ENCODE results near the gene AMER2.

The AMER2 gene

GRCh38 chr13:25171517-25172302, at the start of gene AMER2:
Gene AMER2 (minus strand): TSS chr13:25172288. CDS start chr13:25171619, 669 bp downstream.
- no peak for DNase-seq

GRCh38 chr13:25218019-25218418, 45.9 kb upstream of the AMER2 start:
- DNase-seq = no peak

DNA sequence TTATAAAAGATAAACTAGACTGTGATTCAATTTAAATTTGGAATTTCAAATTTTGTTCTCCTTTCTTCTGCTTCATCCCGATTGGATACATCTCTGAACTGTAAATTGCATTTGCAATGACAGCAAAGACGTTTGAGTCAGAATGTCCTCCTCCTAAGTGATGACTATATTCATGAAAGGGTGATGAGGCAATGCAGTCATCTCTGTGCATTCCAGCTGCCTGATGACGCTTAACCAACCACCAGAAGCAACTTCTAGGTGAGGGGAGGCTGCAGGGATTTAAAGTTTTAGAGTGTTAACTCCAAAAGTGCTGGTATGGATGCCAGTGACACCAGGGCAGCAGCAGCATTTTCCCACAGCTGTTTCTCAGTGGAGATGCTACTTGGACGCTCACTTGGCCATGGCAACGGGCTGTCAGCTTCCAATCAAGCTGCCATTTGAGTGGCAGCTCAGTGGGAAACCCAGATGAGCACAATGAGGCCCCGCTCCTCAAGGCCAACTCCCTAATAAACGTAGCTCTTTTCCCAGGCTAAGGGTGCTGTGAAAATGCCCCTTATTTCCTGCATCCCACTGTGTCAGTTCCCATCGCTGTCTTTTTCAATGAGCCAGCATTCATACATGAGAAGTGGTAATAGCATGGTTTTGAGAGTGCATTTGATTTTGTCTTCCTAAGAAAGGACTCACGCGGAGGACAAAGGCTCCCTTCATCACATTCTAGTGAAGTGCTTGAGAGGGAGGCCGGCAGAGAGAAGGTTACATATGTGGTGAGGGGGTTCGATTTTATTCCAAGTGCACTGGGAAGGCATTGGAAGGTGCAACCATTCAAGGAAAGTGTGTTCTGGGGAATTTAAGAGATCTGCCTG, 45.2 kb upstream of the AMER2 start:
- no peak for DNase-seq

GRCh38 chr13:25215253-25215575, 43.1 kb upstream of the AMER2 start:
- no peak for DNase-seq

GRCh38 chr13:25214491-25215252, 42.6 kb upstream of the AMER2 start:
- DNase-seq = no peak

DNA sequence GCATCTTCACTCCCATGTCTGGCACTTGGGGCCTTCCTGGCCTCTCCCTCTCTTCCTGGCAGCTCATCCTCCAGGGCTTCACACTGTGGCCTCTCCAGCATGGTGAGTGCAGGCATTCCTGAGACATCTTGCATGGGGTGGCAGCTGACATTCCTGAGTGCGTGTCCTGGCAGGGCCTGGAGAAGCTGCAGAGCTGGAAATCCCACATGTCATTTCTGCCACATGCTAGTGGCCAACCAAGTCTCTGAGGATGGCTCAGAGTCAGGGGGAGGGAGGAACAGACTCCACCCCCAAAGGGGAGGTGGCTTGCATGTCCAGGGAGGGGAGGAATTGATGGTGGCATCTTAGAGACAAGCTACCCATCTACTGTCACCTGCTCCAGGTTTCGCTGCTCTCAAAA, 41.6 kb upstream of the AMER2 start:
- no peak for DNase-seq

DNA sequence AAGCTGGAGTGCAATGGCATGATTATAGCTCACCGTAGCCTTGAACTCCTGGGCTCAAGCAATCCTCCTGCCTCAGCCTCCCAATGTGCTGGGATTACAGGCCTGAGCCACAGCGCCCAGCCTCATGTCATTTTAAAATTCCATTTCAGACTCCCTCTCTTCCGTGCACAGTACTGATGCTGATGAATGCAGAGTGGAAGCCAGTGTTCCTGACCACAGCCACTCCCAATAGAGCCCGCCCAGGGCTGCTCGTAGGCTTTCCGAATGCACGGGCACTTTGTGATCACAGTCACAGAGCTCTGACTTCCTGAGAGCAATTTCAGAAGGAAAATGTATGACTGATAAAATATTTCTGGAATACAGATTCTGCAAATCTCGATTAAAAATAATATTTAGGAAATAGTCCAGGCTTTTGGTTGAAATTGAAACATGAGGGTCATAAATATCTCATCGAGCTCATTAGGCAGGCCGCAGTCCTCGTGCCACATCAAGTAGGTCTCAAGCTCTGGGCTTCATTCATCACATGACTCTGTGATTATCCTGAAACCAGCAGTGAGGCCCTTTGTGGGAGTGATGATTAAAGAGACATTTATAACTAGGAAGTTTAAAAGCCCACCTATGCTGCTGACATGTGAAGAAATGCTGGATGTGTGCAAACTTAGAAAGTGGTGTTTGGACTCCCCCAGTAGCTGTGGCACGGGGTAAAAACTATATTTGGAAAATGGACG, 38.9 kb upstream of the AMER2 start:
- no peak for DNase-seq

- DNase-seq = no peak
Observed at GRCh38 chr13:25207291-25207810, 35.3 kb upstream of the AMER2 start.

- no peak for DNase-seq
Observed at GRCh38 chr13:25204863-25205262, 32.8 kb upstream of the AMER2 start.

DNA sequence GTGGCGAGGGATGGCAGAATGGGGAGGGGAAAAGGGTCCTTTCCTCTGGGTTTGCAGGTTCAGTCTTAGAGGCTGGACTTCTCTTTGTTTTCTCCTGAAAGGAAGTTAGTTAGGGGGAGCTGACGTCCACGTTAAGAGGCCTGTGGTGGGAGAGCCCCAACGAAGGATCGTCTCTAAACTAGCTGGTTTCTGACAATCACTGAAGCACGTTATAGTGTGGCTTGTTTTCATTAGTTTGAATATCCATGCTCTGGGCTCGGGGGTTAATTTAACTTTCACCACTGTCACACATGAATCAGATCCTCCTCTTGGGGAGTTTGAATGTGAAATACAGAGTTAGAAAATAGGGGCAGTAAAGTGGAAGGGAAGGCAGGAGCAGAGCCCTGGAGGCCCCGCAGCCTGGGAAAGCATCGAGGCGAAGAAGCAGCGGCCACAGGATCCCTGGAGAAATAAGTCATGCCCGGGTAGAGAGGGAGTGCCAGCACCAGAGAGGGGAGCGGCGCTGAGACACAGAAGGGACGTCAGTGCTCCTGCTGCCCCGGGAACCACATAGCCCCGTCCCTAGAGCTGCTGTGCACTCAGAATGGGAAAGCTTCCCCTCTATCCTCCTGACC, 31.1 kb upstream of the AMER2 start:
- DNase-seq = no peak

- no peak for DNase-seq
Observed at GRCh38 chr13:25200783-25201182, 28.7 kb upstream of the AMER2 start.

DNA sequence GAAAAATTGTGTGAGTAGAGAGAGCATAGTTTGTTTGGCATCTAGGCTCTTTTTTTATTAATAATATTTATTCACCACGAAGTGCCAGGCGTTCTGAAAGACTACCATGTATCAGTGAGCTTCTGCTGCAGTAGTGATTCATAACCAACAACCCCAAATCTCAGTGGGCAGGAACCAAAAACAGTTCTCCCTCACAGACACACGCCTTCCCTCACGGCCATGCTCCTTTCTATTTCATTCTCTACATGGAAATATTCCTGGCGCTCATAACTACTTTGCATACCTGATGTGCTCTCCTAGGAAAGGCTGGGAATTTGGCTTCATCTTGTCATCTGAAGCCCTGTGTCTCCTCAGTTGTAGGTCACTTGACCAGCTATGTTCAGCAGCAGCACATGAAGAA, 26.6 kb upstream of the AMER2 start:
- DNase-seq = no peak

- no peak for DNase-seq
Observed at GRCh38 chr13:25196971-25197370, 24.9 kb upstream of the AMER2 start.

- DNase-seq = no peak
Observed at GRCh38 chr13:25192936-25193335, 20.8 kb upstream of the AMER2 start.

GRCh38 chr13:25192489-25192888, 20.4 kb upstream of the AMER2 start:
- no peak for DNase-seq

- no peak for DNase-seq
Observed at GRCh38 chr13:25192052-25192451, 20.0 kb upstream of the AMER2 start.

- DNase-seq = no peak
Observed at GRCh38 chr13:25190771-25191170, 18.7 kb upstream of the AMER2 start.

DNA sequence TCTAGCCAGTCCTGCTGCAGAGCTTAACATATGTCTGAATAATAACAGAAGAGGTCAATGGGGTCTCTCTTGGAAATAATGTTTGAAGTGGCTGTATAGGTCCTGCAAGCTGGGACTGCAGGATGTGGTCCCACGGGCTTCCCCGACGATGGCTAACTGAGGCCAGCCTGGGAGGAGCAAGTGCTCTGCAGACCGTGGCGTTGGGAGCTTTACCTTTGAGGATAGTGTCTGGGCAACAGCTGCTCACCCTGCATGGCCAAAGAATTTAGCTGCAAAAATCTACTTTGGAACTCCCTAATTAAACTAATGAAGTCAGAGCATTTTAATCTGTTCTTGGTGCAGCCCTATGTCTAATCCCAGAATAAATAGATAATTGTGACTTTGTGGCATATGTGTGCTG, 18.2 kb upstream of the AMER2 start:
- no peak for DNase-seq

DNA sequence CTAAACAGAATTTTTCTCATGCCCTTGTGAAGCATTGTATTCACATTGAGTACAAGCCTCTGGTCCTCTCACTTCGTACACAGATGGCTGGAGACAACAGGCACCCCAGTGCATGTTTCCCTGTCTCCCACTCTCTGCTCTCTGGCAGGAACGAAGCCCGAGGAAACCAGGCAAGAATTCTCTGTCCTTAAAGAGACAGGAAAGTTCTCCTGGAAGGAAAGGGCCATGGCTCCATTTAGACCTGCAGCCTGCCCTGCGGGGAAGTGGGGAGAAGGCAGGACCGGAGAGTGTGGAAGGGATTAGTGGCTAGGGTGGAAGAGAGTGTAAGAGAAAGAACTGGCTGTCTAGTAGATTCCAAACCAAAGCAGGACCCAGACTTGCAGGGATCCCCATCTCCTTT, 15.5 kb upstream of the AMER2 start:
- no peak for DNase-seq

DNA sequence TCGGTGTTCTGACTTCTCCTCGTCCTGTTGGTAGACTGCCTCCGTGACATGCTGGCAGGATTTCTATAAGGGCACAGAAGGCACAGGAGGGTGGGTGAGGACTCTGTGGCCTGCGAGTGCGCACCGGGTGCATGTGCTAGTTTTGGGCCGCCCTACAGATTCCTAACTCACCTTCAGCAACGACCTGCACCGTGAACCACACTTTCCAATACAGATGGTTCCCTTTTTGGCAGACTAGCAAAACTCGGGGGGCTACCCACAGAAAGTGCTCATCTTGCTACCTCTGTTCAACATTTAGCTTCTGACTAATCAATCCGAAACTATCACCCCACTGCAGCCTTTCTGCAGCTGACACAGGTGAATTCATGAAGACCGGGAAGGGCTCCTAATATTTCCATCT, 14.1 kb upstream of the AMER2 start:
- DNase-seq = no peak

GRCh38 chr13:25181597-25181996, 9.5 kb upstream of the AMER2 start:
- DNase-seq = no peak
